H9 (cell line): ENCODE results near the gene KCTD4. TPM values are rescaled to one million over a fixed set of nuclear protein-coding genes. Genes with fewer than 3 reads are reported as not detected.

ENCODE experiments used
- DNase-seq: peaks from one replicate; pipeline ENCODE4 v3.0.0-alpha.2; 2017
- H2AFZ ChIP-seq: one replicate; pipeline ENCODE4 v1.6.1; 2013; ENCODE audit warnings: mild to moderate bottlenecking, low read length, control low read depth, moderate library complexity
- H2AK5ac ChIP-seq: 2 replicates; pipeline ENCODE4 v1.6.1; 2013; ENCODE audit warnings: low read length, control low read depth, mixed read lengths; ENCODE audit not compliant: insufficient read length
- H2BK120ac ChIP-seq: one replicate; pipeline ENCODE4 v1.6.1; 2013; ENCODE audit warnings: low read depth, mild to moderate bottlenecking, low read length, control low read depth, inconsistent platforms; ENCODE audit not compliant: poor library complexity, severe bottlenecking
- H2BK12ac ChIP-seq: 2 replicates; pipeline ENCODE4 v1.6.1; 2013; ENCODE audit warnings: low read length, control low read depth, mixed read lengths, low read depth; ENCODE audit not compliant: insufficient read length
- H2BK15ac ChIP-seq: 2 replicates; pipeline ENCODE4 v1.6.1; 2013; ENCODE audit warnings: low read depth, low read length, control low read depth
- H2BK20ac ChIP-seq: one replicate; pipeline ENCODE4 v1.6.1; 2013; ENCODE audit warnings: low read depth, mild to moderate bottlenecking, low read length, control low read depth, inconsistent platforms; ENCODE audit not compliant: poor library complexity, severe bottlenecking
- H2BK5ac ChIP-seq: 2 replicates; pipeline ENCODE4 v1.6.1; 2013; ENCODE audit warnings: low read length, control low read depth, mixed read lengths; ENCODE audit not compliant: insufficient read length
- H3K14ac ChIP-seq: 2 replicates; pipeline ENCODE4 v1.6.1; 2013; ENCODE audit warnings: low read length, control low read depth; ENCODE audit not compliant: insufficient read depth
- H3K18ac ChIP-seq: 2 replicates; pipeline ENCODE4 v1.6.1; 2013; ENCODE audit warnings: low read depth, mild to moderate bottlenecking, mixed read lengths, low read length, control low read depth; ENCODE audit not compliant: insufficient read length
- H3K23ac ChIP-seq: 2 replicates; pipeline ENCODE4 v1.6.1; 2013; ENCODE audit warnings: low read length, control low read depth, mixed read lengths, low read depth; ENCODE audit not compliant: insufficient read length
- H3K23me2 ChIP-seq: 2 replicates; pipeline ENCODE4 v1.6.1; 2013; ENCODE audit warnings: low read depth, mild to moderate bottlenecking, mixed read lengths, low read length, control low read depth; ENCODE audit not compliant: insufficient read length, poor library complexity, severe bottlenecking
- H3K27ac ChIP-seq: 2 replicates; pipeline ENCODE4 v1.5.1; 2013; ENCODE audit warnings: low read length, control low read depth, mixed read lengths, low read depth; ENCODE audit not compliant: insufficient read length
- H3K27me3 ChIP-seq: 2 replicates; pipeline ENCODE4 v1.6.1; 2013; ENCODE audit warnings: low read length, control low read depth, inconsistent platforms; ENCODE audit not compliant: insufficient read depth
- H3K4ac ChIP-seq: 2 replicates; pipeline ENCODE4 v1.6.1; 2013; ENCODE audit warnings: low read depth, mild to moderate bottlenecking, control low read depth, inconsistent platforms, low read length, moderate library complexity
- H3K4me1 ChIP-seq: 2 replicates; pipeline ENCODE4 v1.6.1; 2013; ENCODE audit warnings: low read length, control low read depth, inconsistent platforms; ENCODE audit not compliant: insufficient read depth
- H3K4me2 ChIP-seq: 2 replicates; pipeline ENCODE4 v1.6.1; 2013; ENCODE audit warnings: low read length, control low read depth, mixed read lengths; ENCODE audit not compliant: insufficient read length, insufficient read depth
- H3K56ac ChIP-seq: 2 replicates; pipeline ENCODE4 v1.6.1; 2013; ENCODE audit warnings: low read depth, mild to moderate bottlenecking, mixed read lengths, low read length, control low read depth; ENCODE audit not compliant: insufficient read length
- H3K79me1 ChIP-seq: 2 replicates; pipeline ENCODE4 v1.6.1; 2013; ENCODE audit warnings: low read depth, mild to moderate bottlenecking, moderate library complexity, low read length, control low read depth, inconsistent platforms; ENCODE audit not compliant: insufficient read depth, poor library complexity, severe bottlenecking
- H3K79me2 ChIP-seq: 2 replicates; pipeline ENCODE4 v1.6.1; 2013; ENCODE audit warnings: low read length, control low read depth, inconsistent platforms; ENCODE audit not compliant: insufficient read depth
- H3K9ac ChIP-seq: 2 replicates; pipeline ENCODE4 v1.6.1; 2013; ENCODE audit warnings: low read length, control low read depth, mixed read lengths; ENCODE audit not compliant: insufficient read length; ENCODE audit errors: extremely low read depth
- H3K9me3 ChIP-seq: one replicate; pipeline ENCODE4 v1.6.1; 2013; ENCODE audit warnings: low read depth, low read length, inconsistent platforms; ENCODE audit not compliant: control insufficient read depth
- H3T11ph ChIP-seq: one replicate; pipeline ENCODE4 v1.6.1; 2013; ENCODE audit warnings: mild to moderate bottlenecking, low read length, control low read depth, inconsistent platforms
- H4K20me1 ChIP-seq: one replicate; pipeline ENCODE4 v1.6.1; 2013; ENCODE audit not compliant: control insufficient read depth, insufficient read length, insufficient read depth
- H4K5ac ChIP-seq: 2 replicates; pipeline ENCODE4 v1.6.1; 2013; ENCODE audit warnings: low read depth, mild to moderate bottlenecking, mixed read lengths, low read length, control low read depth; ENCODE audit not compliant: insufficient read length
- H4K8ac ChIP-seq: replicated peaks from 2 replicates; pipeline ENCODE4 v1.6.1; 2013; ENCODE audit warnings: low read length, control low read depth, mixed read lengths, low read depth; ENCODE audit not compliant: insufficient read length
- H4K91ac ChIP-seq: 2 replicates; pipeline ENCODE4 v1.6.1; 2013; ENCODE audit warnings: low read depth, mild to moderate bottlenecking, moderate library complexity, mixed read lengths, low read length, control low read depth; ENCODE audit not compliant: insufficient read length
- H3K27ac Mint-ChIP-seq, 3 experiments: 2 replicates in 2 of 3; 3 replicates in 1 of 3; pipeline ENCODE4 v1.8.0; 2020 to 2021; ENCODE audit warnings: mixed read lengths in 3 of 3, mild to moderate bottlenecking in 1 of 3, moderate library complexity in 1 of 3
- H3K27me3 Mint-ChIP-seq: 2 replicates; pipeline ENCODE4 v1.8.0; 2021; ENCODE audit warnings: low read depth, mild to moderate bottlenecking, moderate library complexity, mixed read lengths
- H3K36me3 Mint-ChIP-seq, 3 experiments: 2 replicates in 2 of 3; 3 replicates in 1 of 3; pipeline ENCODE4 v1.8.0; 2020 to 2021; ENCODE audit warnings: low read depth in 3 of 3, mixed read lengths in 3 of 3; ENCODE audit not compliant: insufficient read depth in 1 of 3
- H3K4me1 Mint-ChIP-seq, 2 experiments: 2 replicates each; pipeline ENCODE4 v1.8.0; 2020; ENCODE audit warnings: mixed read lengths in 2 of 2
- H3K4me3 Mint-ChIP-seq, 2 experiments: 2 replicates in 1 of 2; 3 replicates in 1 of 2; pipeline ENCODE4 v1.8.0; 2020 to 2021; ENCODE audit warnings: mild to moderate bottlenecking in 2 of 2, mixed read lengths in 2 of 2, moderate library complexity in 1 of 2
- H3K9me3 Mint-ChIP-seq, 2 experiments: 2 replicates in 1 of 2; 3 replicates in 1 of 2; pipeline ENCODE4 v1.8.0; 2020; ENCODE audit warnings: mild to moderate bottlenecking in 2 of 2, mixed read lengths in 2 of 2, moderate library complexity in 1 of 2
- CTCF ChIP-seq: fragments of 200-600 bp; sonication (generic); conservative IDR thresholded peaks from 3 replicates; pipeline ENCODE4 v1.8.0; 2021; ENCODE audit warnings: antibody characterized with exemption, mild to moderate bottlenecking
- total RNA-seq: library from RNA; stranded (reverse); gene quantifications from 2 replicates; pipeline ENCODE4 v1.2.1, GENCODE V29; 2021

The KCTD4 gene
- total RNA-seq, 1 experiment from 2014 or later = not detected

- no peak overlapping the region for H3K4ac ChIP-seq
- no peak overlapping the region for H2BK20ac ChIP-seq
- no peak overlapping the region for H3K4me3 Mint-ChIP-seq
- H3K9ac ChIP-seq = no peak overlapping the region
- DNase-seq = no peak
- H3K9me3 ChIP-seq = no peaks in the 10 kb centered on the region
- H3K27me3 ChIP-seq = no peaks in the 10 kb centered on the region
- H2BK5ac ChIP-seq = no peak overlapping the region
- no peaks in the 10 kb centered on the region for H3K36me3 Mint-ChIP-seq
- H3K9me3 Mint-ChIP-seq = no peaks in the 10 kb centered on the region
- no peak overlapping the region for H3K56ac ChIP-seq
- H3K4me1 ChIP-seq = no peaks in the 10 kb centered on the region
- H3K79me2 ChIP-seq = no peaks in the 10 kb centered on the region
- no peaks in the 10 kb centered on the region for H3K27me3 Mint-ChIP-seq
- no peak overlapping the region for H3K14ac ChIP-seq
- H3K18ac ChIP-seq = no peak overlapping the region
- no peak overlapping the region for H4K8ac ChIP-seq
- TF ChIP-seq CTCF = 0 out of 3 replicates have a peak, but pooled peaks have one; percentile 13
- H2AFZ ChIP-seq = no peak overlapping the region
- peaks cover 9 to 10% of the 10 kb centered on the region in 2 experiments for H3K4me1 Mint-ChIP-seq
- H2BK120ac ChIP-seq = no peak overlapping the region
- H2BK12ac ChIP-seq = no peak overlapping the region
- no peak overlapping the region for H3K27ac Mint-ChIP-seq
- no peak overlapping the region for H2AK5ac ChIP-seq
- H3K27ac ChIP-seq = no peak overlapping the region
- peaks cover 3% of the 10 kb centered on the region for H3K79me1 ChIP-seq
- no peaks in the 10 kb centered on the region for H3K23me2 ChIP-seq
- H4K91ac ChIP-seq = no peak overlapping the region
- no peak overlapping the region for H4K5ac ChIP-seq
- H3K23ac ChIP-seq = no peak overlapping the region
- H3K4me2 ChIP-seq = no peak overlapping the region
- H4K20me1 ChIP-seq = no peaks in the 10 kb centered on the region
- H2BK15ac ChIP-seq = no peak overlapping the region
- no peak overlapping the region for H3T11ph ChIP-seq
These were observed 39.3 kb upstream of the KCTD4 start for GRCh38 chr13:45240143-45240542.
